Stomach smooth muscle (tissue), 2 donors: ENCODE results near the gene SLC41A1.

ENCODE experiments used
- H3K27ac ChIP-seq: one replicate; pipeline ENCODE4 v1.7.0; 2013; ENCODE audit warnings: mild to moderate bottlenecking, low read length, inconsistent platforms
- H3K27me3 ChIP-seq, 2 donors: one replicate each; pipeline ENCODE4 v1.7.0; 2013; ENCODE audit warnings: low read length in 2 of 2; ENCODE audit not compliant: insufficient read depth in 2 of 2, control insufficient read depth in 1 of 2
- H3K36me3 ChIP-seq, 2 donors: one replicate each; pipeline ENCODE4 v1.7.0; 2013; ENCODE audit warnings: low read length in 2 of 2; ENCODE audit not compliant: control insufficient read depth in 2 of 2, insufficient read depth in 2 of 2
- H3K4me1 ChIP-seq: one replicate; pipeline ENCODE4 v1.7.0; 2013; ENCODE audit warnings: low read length; ENCODE audit not compliant: control insufficient read depth, insufficient read depth
- H3K4me3 ChIP-seq, 2 donors: one replicate each; pipeline ENCODE4 v1.7.0; 2013; ENCODE audit warnings: low read length in 2 of 2
- H3K9ac ChIP-seq, 2 donors: one replicate each; pipeline ENCODE4 v1.7.0; 2013; ENCODE audit warnings: low read length in 2 of 2, mild to moderate bottlenecking in 1 of 2
- H3K9me3 ChIP-seq, 2 donors: one replicate each; pipeline ENCODE4 v1.7.0; 2013; ENCODE audit warnings: low read length in 2 of 2; ENCODE audit not compliant: control insufficient read depth in 2 of 2
- donor health status: healthy.
- donor health status: Pancreatic carcinoma.

The SLC41A1 gene

GRCh38 chr1:205772607-205773032, 40.4 kb downstream of the SLC41A1 start:
- peaks cover 0 to 3% of the 10 kb centered on the region in 2 donors for H3K36me3 ChIP-seq
- peaks cover 16% of the 10 kb centered on the region for H3K4me1 ChIP-seq
- no peak overlapping the region for H3K4me3 ChIP-seq
- no peak overlapping the region for H3K27ac ChIP-seq
- no peak overlapping the region for H3K9ac ChIP-seq
- H3K27me3 ChIP-seq = no peaks in the 10 kb centered on the region
- no peaks in the 10 kb centered on the region for H3K9me3 ChIP-seq

- H3K9me3 ChIP-seq = no peaks in the 10 kb centered on the region
- no peaks in the 10 kb centered on the region for H3K27me3 ChIP-seq
- H3K36me3 ChIP-seq = peaks cover 0 to 3% of the 10 kb centered on the region in 2 donors
- no peak overlapping the region for H3K4me3 ChIP-seq
- no peak overlapping the region for H3K27ac ChIP-seq
- peaks cover 16% of the 10 kb centered on the region for H3K4me1 ChIP-seq
- H3K9ac ChIP-seq = no peak overlapping the region
These were observed 42.4 kb downstream of the SLC41A1 start for GRCh38 chr1:205770618-205771017.

- no peak overlapping the region for H3K9ac ChIP-seq
- no peak overlapping the region for H3K27ac ChIP-seq
- peaks cover 14% of the 10 kb centered on the region for H3K4me1 ChIP-seq
- no peak overlapping the region for H3K4me3 ChIP-seq
- H3K9me3 ChIP-seq = no peaks in the 10 kb centered on the region
- H3K27me3 ChIP-seq = no peaks in the 10 kb centered on the region
- H3K36me3 ChIP-seq = peaks cover 0 to 3% of the 10 kb centered on the region in 2 donors
These were observed 43.2 kb downstream of the SLC41A1 start for GRCh38 chr1:205769641-205770365.

- Histone ChIP-seq H3K27me3 (no peaks in the 10 kb centered on the region), H3K4me3 (no peak overlapping the region), H3K27ac (no peak overlapping the region), H3K9me3 (no peaks in the 10 kb centered on the region), H3K4me1 (peaks cover 9% of the 10 kb centered on the region), H3K36me3 (peaks cover 0 to 3% of the 10 kb centered on the region in 2 donors), H3K9ac (no peak overlapping the region)
These were observed 45.8 kb downstream of the SLC41A1 start for GRCh38 chr1:205767248-205767647.

GRCh38 chr1:205766570-205766969, 46.4 kb downstream of the SLC41A1 start:
- Histone ChIP-seq H3K36me3 (peaks cover 0 to 3% of the 10 kb centered on the region in 2 donors), H3K27me3 (no peaks in the 10 kb centered on the region), H3K4me3 (no peak overlapping the region), H3K4me1 (peaks cover 9% of the 10 kb centered on the region), H3K9me3 (no peaks in the 10 kb centered on the region), H3K9ac (no peak overlapping the region), H3K27ac (no peak overlapping the region)

GRCh38 chr1:205766038-205766437, 47.0 kb downstream of the SLC41A1 start:
- H3K27ac ChIP-seq = no peak overlapping the region

GRCh38 chr1:205764578-205764977, 48.4 kb downstream of the SLC41A1 start:
- Histone ChIP-seq H3K36me3 (no peaks in the 10 kb centered on the region), H3K9ac (no peak overlapping the region), H3K27me3 (no peaks in the 10 kb centered on the region), H3K27ac (no peak overlapping the region), H3K4me3 (no peak overlapping the region), H3K4me1 (peaks cover 2% of the 10 kb centered on the region), H3K9me3 (no peaks in the 10 kb centered on the region)

More at GRCh38 chr1:205766038-205766437, 47.0 kb downstream of the SLC41A1 start:
- H3K36me3 ChIP-seq = peaks cover 0 to 3% of the 10 kb centered on the region in 2 donors
- no peak overlapping the region for H3K4me3 ChIP-seq
- H3K9me3 ChIP-seq = no peaks in the 10 kb centered on the region
- no peak overlapping the region for H3K9ac ChIP-seq
- H3K27me3 ChIP-seq = no peaks in the 10 kb centered on the region
- H3K4me1 ChIP-seq = peaks cover 9% of the 10 kb centered on the region

- H3K9ac ChIP-seq = no peak overlapping the region
- H3K27ac ChIP-seq = no peak overlapping the region
- no peaks in the 10 kb centered on the region for H3K27me3 ChIP-seq
- no peak overlapping the region for H3K4me3 ChIP-seq
- no peaks in the 10 kb centered on the region for H3K4me1 ChIP-seq
- H3K9me3 ChIP-seq = no peaks in the 10 kb centered on the region
- no peaks in the 10 kb centered on the region for H3K36me3 ChIP-seq
These were observed 49.0 kb downstream of the SLC41A1 start for GRCh38 chr1:205763980-205764379.

GRCh38 chr1:205760606-205761005, 52.4 kb downstream of the SLC41A1 start:
- Histone ChIP-seq H3K9ac (no peak overlapping the region), H3K27ac (no peak overlapping the region), H3K36me3 (no peaks in the 10 kb centered on the region), H3K9me3 (no peaks in the 10 kb centered on the region), H3K4me3 (no peak overlapping the region), H3K4me1 (no peaks in the 10 kb centered on the region), H3K27me3 (no peaks in the 10 kb centered on the region)

GRCh38 chr1:205756552-205756951, 56.4 kb downstream of the SLC41A1 start:
- Histone ChIP-seq H3K27me3 (no peaks in the 10 kb centered on the region), H3K27ac (no peak overlapping the region), H3K9me3 (no peaks in the 10 kb centered on the region), H3K36me3 (no peaks in the 10 kb centered on the region), H3K9ac (no peak overlapping the region), H3K4me1 (no peaks in the 10 kb centered on the region), H3K4me3 (no peak overlapping the region)

- peaks cover 5% of the 10 kb centered on the region for H3K4me1 ChIP-seq
- H3K27ac ChIP-seq = no peak overlapping the region
- no peaks in the 10 kb centered on the region for H3K9me3 ChIP-seq
- no peak overlapping the region for H3K4me3 ChIP-seq
- H3K36me3 ChIP-seq = no peaks in the 10 kb centered on the region
- no peak overlapping the region for H3K9ac ChIP-seq
- no peaks in the 10 kb centered on the region for H3K27me3 ChIP-seq
These were observed 58.1 kb downstream of the SLC41A1 start for GRCh38 chr1:205754857-205755256.
